B cell (primary cell): ENCODE measurements around the gene TXNDC11. TPM values are rescaled to one million over a fixed set of nuclear protein-coding genes. Genes with fewer than 3 reads are reported as not detected.
A peak's percentile ranks its signal among the peaks of the same experiment; 100 is the strongest.

Experiments
- ATAC-seq: fragments of 200-7000 bp; cut with Tn5 transposase; one replicate; pipeline ENCODE4 v1.10.0; 2021; ENCODE audit warnings: low read depth, mild to moderate bottlenecking, moderate number of reproducible peaks, moderate library complexity
- CTCF ChIA-PET: fragments of 350-600 bp; sonication (Branson Sonifier 250); formaldehyde crosslinking; loops from one replicate; lab custom pipeline; 2021; ENCODE audit warnings: antibody characterized with exemption, inconsistent platforms; lab: Charles Lee
- POLR2A ChIA-PET: fragments of 350-600 bp; sonication (Branson Sonifier 250); formaldehyde crosslinking; loops from one replicate; lab custom pipeline; 2021; ENCODE audit warnings: antibody characterized with exemption; lab: Charles Lee
- DNase-seq: peaks from one replicate; pipeline ENCODE4 v3.0.0; 2013
- H2AFZ ChIP-seq: 2 replicates; pipeline ENCODE4 v1.6.1; 2012; ENCODE audit warnings: mild to moderate bottlenecking, low read depth, low read length; ENCODE audit not compliant: insufficient read depth, poor library complexity, severe bottlenecking
- H3K27ac ChIP-seq, 2 donors: 1 replicate in 1 of 2; 2 replicates in 1 of 2; pipeline ENCODE4 v1.5.1; 2012 to 2013; ENCODE audit warnings: low read length in 2 of 2, mild to moderate bottlenecking in 2 of 2, moderate library complexity in 1 of 2
- H3K27me3 ChIP-seq, 4 experiments: fragments of 200-600 bp in 1 of 4; sonication (generic) in 1 of 4; replicated peaks in 1 of 4; 1 replicate in 2 of 4; 2 replicates in 2 of 4; pipeline versions ENCODE4 v1.6.1 to v1.7.0; 2013 to 2016; ENCODE audit warnings: low read length in 3 of 4, mild to moderate bottlenecking in 2 of 4, mixed read lengths in 1 of 4, moderate library complexity in 1 of 4; ENCODE audit not compliant: insufficient read depth in 4 of 4, control insufficient read depth in 3 of 4; ENCODE audit errors: control extremely low read depth in 1 of 4
- H3K36me3 ChIP-seq, 2 experiments: replicated peaks in 1 of 2; 1 replicate in 1 of 2; 2 replicates in 1 of 2; pipeline versions ENCODE4 v1.6.1 to v1.7.1; 2013; ENCODE audit warnings: low read length in 1 of 2; ENCODE audit not compliant: insufficient read depth in 2 of 2, control insufficient read depth in 1 of 2; ENCODE audit errors: control extremely low read depth in 1 of 2, extremely low read depth in 1 of 2
- H3K4me1 ChIP-seq, 2 donors: fragments of 200-600 bp in 1 of 2; sonication (generic) in 1 of 2; 1 replicate in 1 of 2; 2 replicates in 1 of 2; pipeline versions ENCODE4 v1.5.1 to v1.6.1; 2013 to 2017; ENCODE audit warnings: low read length in 2 of 2; ENCODE audit not compliant: control insufficient read depth in 2 of 2, insufficient read depth in 2 of 2
- H3K4me2 ChIP-seq: replicated peaks from 2 replicates; pipeline ENCODE3; 2012; ENCODE audit warnings: mild to moderate bottlenecking, low read depth, low read length; ENCODE audit not compliant: poor library complexity, severe bottlenecking
- H3K4me3 ChIP-seq, 5 experiments: fragments of 200-600 bp in 1 of 5; sonication (generic) in 1 of 5; 1 replicate in 3 of 5; 2 replicates in 2 of 5; pipeline versions ENCODE4 v1.5.1 to v1.7.0; 2011 to 2016; ENCODE audit warnings: low read length in 4 of 5, mild to moderate bottlenecking in 4 of 5, low read depth in 2 of 5, control low read depth in 1 of 5, moderate library complexity in 1 of 5; ENCODE audit not compliant: insufficient read depth in 1 of 5; ENCODE audit errors: control extremely low read depth in 1 of 5, extremely low read depth in 1 of 5
- H3K79me2 ChIP-seq: fragments of 200-600 bp; sonication (generic); one replicate; pipeline ENCODE4 v1.6.0; 2016; ENCODE audit warnings: low read length; ENCODE audit not compliant: control insufficient read depth, insufficient read depth
- H3K9ac ChIP-seq: fragments of 200-600 bp; sonication (generic); 2 replicates; pipeline ENCODE4 v1.6.1; 2017; ENCODE audit warnings: mild to moderate bottlenecking, low read length, moderate library complexity
- H3K9me3 ChIP-seq, 3 donors: one replicate each; pipeline versions ENCODE4 v1.6.1 to v1.7.1; 2013; ENCODE audit warnings: low read length in 2 of 3; ENCODE audit not compliant: control insufficient read depth in 2 of 3, insufficient read depth in 1 of 3; ENCODE audit errors: control extremely low read depth in 1 of 3
- H4K20me1 ChIP-seq: 2 replicates; pipeline ENCODE4 v1.6.0; 2012; ENCODE audit warnings: mild to moderate bottlenecking, low read length; ENCODE audit not compliant: insufficient read depth, control insufficient read depth, poor library complexity, severe bottlenecking
- H3K27ac Mint-ChIP-seq: one replicate; pipeline ENCODE4 v1.8.0; 2021; ENCODE audit warnings: mixed read lengths
- H3K27me3 Mint-ChIP-seq: one replicate; pipeline ENCODE4 v1.8.0; 2021; ENCODE audit warnings: mixed read lengths
- H3K4me1 Mint-ChIP-seq: one replicate; pipeline ENCODE4 v1.8.0; 2021; ENCODE audit warnings: mixed read lengths
- H3K4me3 Mint-ChIP-seq: one replicate; pipeline ENCODE4 v1.8.0; 2021; ENCODE audit warnings: mixed read lengths
- H3K9me3 Mint-ChIP-seq: one replicate; pipeline ENCODE4 v1.8.0; 2022; ENCODE audit warnings: mixed read lengths; ENCODE audit not compliant: insufficient read depth
- CTCF ChIP-seq: fragments of 200-600 bp; IDR thresholded peaks from one replicate; pipeline ENCODE4 v1.8.0; 2022; ENCODE audit warnings: antibody characterized with exemption, mild to moderate bottlenecking
- EZH2 ChIP-seq: IDR thresholded peaks from 2 replicates; pipeline ENCODE4 v1.6.1; 2012; ENCODE audit warnings: borderline replicate concordance, low read depth, mild to moderate bottlenecking, moderate library complexity, low read length; ENCODE audit not compliant: insufficient read depth, poor library complexity, severe bottlenecking
- WGBS: methylation state at CpG from one replicate; pipeline ENCODE4 v1.1.5; 2013; ENCODE audit warnings: missing lambda C conversion rate; ENCODE audit not compliant: insufficient coverage; 5-methylcytosine and 5-hydroxymethylcytosine counted together
- intact Hi-C: fragments of 100-400 bp; cut with micrococcal nuclease; formaldehyde crosslinking; loops from one replicate; pipeline ENCODE4 v1.10.0; 2022
- polyA plus RNA-seq: library from polyadenylated mRNA; depleted of rRNA; stranded (reverse); fragments of >200 nt; gene quantifications from 2 replicates; pipeline ENCODE4 v1.2.3, GENCODE V29; 2012
- total RNA-seq, 2 donors: library from RNA; stranded (reverse); fragments of 120-200 nt in 1 of 2; gene quantifications; 1 replicate in 1 of 2; 2 replicates in 1 of 2; pipeline versions ENCODE4 v1.2.3 to v1.2.4, GENCODE V29; 2013 to 2022

TXNDC11 gene
- total and polyA plus RNA-seq, 2 donors (not counting 1 experiment from before 2014, with no cell fraction given), result 50.2 to 76.9 TPM

- Histone ChIP-seq H3K4me1 (peaks cover 96 to 97% of the 10 kb centered on the region in 2 donors), H3K9ac (no peak overlapping the region), H3K27ac (peak overlapping the region; percentile 95 to 99), H3K4me3 (no peak overlapping the region), H4K20me1 (peaks cover 6% of the 10 kb centered on the region), H3K4me2 (peak overlapping the region; percentile 24), H3K36me3 (peaks cover 0 to 53% of the 10 kb centered on the region in 2 experiments), H2AFZ (no peak overlapping the region), H3K79me2 (peaks cover 42% of the 10 kb centered on the region), H3K27me3 (no peaks in the 10 kb centered on the region), H3K9me3 (no peaks in the 10 kb centered on the region)
- CTCF ChIA-PET, result interaction anchor here (1.0 to 2.0 kb wide), 3 partner anchors 31 to 276 kb away, joined by 3 to 7 read pairs (median 4); partner anchors contain the start of gene ZC3H7A
- no peaks in the 10 kb centered on the region for H3K27me3 Mint-ChIP-seq
- H3K27ac Mint-ChIP-seq, result peak overlapping the region; percentile 91
- WGBS, result 59% methylated on average over 5 of the region's 12 CpGs
- no peak for TF ChIP-seq EZH2
- TF ChIP-seq CTCF, result no peak
- H3K4me3 Mint-ChIP-seq, result peak overlapping the region; percentile 24
- POLR2A ChIA-PET, result interaction anchor here (0.6 to 0.7 kb wide), 3 partner anchors 23 to 347 kb away, joined by 3 to 5 read pairs (median 3); no protein-coding TSS in a partner anchor
- no peak for DNase-seq
- intact Hi-C loops, result loop anchor here (5.0 to 10.0 kb wide), 5 partner anchors 372 to 942 kb away; partner anchors contain the start of genes CIITA, NUBP1 and SOCS1
- ATAC-seq, result no peak
- H3K9me3 Mint-ChIP-seq, result no peaks in the 10 kb centered on the region
- peaks cover 96% of the 10 kb centered on the region for H3K4me1 Mint-ChIP-seq
Observed at GRCh38 chr16:11684231-11685025, 58.2 kb downstream of the TXNDC11 start.
